Subcutaneous adipose tissue (tissue), 4 donors: ENCODE data around the gene PRPSAP2. TPM values are rescaled to one million over a fixed set of nuclear protein-coding genes. Genes with fewer than 3 reads are reported as not detected.

ENCODE experiments used
- total RNA-seq, 4 donors: library from RNA; depleted of rRNA; stranded (reverse); fragments of >200 nt; gene quantifications; one replicate each; pipeline ENCODE4 v1.1.0, GENCODE V29; 2016
- TF ChIP-seq, protein P1 (sequence below): fragments of 450-650 bp; IDR thresholded peaks from one replicate; pipeline ENCODE4 v1.5.1; 2016; ENCODE audit warnings: low read depth, mild to moderate bottlenecking, control low read depth, antibody characterized with exemption, moderate library complexity

Gene PRPSAP2
- total RNA-seq, 4 donors from 2014 or later = 12.6 to 45.4 (median 16.7) TPM

DNA sequence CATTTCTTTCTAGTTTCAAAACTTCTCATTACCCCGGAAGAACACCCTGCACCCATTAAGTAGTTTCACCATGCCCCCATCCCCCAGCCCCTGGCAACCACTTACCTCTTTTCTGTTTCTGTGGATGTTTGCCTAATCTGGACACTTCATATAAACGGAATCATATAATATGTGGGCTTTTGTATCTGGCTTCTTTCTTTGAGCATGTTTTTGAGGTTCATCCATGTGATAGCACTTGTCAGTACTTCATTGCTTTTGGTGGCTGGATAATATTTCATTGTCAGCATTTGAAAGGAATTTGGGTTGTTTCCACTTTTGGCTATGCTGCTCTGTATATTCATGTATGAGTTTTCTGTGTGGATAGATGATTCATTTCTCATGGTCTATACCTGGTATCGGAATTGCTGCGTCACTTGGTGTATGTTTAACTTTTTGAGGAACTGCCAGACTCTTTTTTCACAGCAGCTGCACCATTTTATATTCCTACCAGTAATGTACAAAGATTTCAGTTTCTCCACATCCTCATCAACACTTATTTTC is 64.1 kb downstream of the PRPSAP2 start:
- TF ChIP-seq, protein P1, sequence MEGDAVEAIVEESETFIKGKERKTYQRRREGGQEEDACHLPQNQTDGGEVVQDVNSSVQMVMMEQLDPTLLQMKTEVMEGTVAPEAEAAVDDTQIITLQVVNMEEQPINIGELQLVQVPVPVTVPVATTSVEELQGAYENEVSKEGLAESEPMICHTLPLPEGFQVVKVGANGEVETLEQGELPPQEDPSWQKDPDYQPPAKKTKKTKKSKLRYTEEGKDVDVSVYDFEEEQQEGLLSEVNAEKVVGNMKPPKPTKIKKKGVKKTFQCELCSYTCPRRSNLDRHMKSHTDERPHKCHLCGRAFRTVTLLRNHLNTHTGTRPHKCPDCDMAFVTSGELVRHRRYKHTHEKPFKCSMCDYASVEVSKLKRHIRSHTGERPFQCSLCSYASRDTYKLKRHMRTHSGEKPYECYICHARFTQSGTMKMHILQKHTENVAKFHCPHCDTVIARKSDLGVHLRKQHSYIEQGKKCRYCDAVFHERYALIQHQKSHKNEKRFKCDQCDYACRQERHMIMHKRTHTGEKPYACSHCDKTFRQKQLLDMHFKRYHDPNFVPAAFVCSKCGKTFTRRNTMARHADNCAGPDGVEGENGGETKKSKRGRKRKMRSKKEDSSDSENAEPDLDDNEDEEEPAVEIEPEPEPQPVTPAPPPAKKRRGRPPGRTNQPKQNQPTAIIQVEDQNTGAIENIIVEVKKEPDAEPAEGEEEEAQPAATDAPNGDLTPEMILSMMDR = no peak

DNA sequence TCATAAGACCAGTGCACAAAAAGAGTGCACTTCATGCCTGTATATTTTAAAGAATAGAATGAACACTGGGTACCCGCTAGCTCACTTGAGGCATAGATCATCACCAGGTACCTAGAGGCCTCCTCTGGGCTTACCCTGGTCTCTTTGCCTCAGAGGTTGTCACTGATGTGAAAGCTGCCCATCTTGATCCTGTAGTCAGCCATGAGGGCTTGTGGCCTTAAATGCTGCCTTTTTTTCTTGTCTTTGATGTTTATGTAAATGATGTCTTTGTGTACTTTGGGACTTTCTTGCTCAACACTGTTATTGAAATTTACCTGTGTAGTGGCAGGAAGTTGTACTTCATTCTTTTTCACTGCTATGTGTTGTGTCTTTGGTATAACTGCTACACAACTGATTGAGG is 67.3 kb downstream of the PRPSAP2 start:
- TF ChIP-seq, protein P1 = no peak

DNA sequence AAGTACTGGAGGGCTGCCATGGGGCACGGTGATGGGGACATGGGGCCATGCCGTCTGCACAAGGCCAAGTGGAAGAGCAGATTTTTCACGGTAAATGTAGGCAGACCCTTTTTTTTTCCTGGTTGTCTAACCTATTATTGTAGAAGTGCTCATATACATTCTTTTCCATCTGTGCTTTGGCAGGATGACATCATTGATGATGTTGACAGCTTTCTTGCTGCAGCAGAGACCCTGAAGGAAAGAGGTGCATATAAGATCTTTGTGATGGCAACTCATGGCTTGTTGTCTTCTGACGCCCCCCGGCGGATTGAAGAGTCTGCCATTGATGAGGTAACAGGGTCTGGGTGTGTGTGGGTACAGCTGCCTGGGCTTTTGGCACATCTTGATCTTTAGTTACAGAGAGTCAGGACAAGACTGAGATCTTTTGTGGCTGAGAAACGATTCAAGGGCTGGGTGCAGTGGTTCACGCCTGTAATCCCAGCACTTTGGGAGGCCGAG is 70.7 kb downstream of the PRPSAP2 start:
- TF ChIP-seq, protein P1 = no peak

DNA sequence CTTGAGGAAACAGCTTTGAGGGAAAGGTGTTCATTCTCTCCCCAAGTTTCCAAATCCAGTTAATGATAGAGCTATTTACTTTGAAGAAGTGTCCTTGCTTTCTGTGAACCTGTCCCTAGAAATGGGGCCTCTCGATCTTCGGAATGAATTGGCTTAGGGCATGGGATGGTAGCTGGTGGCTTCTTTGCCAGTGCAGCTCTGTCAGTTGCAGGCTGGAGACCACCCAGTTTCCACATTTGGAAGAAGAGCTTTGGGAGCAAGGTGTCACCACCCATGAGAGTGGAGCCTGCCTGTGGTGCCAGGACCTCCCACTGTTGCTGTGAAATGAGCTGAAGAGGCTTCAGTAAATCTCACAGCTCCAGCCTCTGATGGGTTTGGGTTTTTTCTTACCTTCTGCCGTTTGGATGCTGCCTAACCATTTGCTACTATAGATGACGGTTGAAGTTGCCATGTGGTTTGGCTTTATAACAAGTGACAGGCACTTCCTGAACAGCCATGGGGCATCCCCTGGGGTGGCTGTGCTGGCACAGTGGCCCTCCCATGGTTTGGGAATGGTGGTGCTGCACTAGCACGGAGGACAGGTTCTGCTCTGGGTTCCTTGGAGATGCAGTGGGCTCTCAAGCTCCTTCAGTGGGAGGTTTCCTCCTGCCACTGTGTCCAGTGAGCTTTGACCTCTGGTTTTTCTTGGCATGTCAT is 74.6 kb downstream of the PRPSAP2 start:
- TF ChIP-seq, protein P1 = no peak

DNA sequence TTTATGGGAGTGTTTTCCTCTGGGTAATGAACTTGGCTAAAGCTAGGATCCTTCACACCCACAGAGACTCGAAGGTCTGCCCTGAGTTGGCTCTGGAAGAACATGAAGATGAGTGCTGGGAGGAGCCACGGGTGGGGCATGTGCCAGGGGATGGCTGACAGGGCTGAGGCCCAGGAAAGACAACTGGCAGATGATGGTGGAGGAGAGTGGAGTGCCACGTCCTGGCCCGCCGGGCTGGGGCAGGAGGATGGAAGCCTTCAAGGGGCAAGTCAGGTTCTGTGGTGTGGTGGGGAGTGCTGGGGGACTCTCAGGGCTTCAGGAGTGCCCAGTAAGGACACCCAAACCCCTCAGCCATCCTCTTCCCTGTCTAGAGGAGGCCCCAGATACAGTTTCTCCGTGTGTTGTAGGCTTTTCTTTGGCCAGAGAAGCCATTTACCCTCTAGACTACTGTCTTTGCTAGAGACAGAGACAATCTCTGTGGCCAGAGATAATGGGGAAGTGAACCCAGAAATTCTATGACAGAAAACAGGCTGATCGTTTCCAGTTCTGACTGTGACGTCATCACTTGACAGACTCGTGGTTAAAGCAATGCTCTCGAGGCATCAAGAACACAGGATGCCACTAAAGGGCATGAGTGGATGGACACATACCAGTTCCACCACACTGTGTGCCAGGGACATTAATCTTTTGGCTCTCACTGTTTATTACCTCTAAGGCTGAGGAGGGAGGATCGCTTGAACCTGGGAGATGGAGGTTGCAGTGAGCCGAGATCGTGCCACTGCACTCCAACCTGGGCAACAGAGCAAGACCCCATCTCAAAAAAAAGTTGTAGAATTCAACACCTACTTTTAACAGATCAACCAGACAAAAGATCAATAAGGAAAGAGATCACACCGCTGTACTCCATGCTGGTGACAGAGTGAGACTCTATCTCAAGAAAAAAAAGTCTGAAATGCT is 75.4 kb downstream of the PRPSAP2 start:
- TF ChIP-seq, protein P1 = no peak

DNA sequence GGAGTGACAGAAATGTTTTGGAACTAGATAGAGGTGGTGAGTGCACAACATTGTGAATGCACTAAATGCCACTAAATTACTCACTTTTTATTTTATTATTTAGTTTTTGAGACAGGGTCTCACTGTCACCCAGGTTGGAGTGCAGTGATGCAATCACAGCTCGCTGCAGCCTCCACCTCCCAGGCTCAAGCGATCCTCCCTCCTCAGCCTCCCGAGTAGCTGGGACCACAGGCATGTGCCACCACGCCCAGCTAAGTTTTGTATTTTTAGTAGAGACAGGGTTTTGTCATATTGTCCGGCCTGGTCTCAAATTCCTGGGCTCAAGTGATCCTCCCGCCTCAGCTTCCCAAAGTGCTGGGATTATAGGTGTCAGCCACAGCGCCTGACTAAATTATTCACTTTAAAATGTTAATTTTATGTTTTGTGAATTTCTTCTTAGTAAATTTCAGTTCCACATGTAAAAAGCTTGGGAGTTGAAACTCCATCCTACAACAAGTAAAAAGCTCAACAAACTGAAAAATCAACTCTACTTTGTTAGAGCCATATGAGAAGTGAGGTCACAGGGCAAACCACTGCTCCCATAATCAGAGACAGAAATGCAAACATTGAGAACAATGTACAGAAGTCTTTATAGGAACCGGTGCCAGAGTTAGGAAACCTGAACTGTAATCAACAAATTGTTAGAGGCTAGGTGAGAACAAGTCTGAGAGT is 80.2 kb downstream of the PRPSAP2 start:
- TF ChIP-seq, protein P1 = no peak
